ENCODE data around the gene ENPP4.
A peak's percentile ranks its signal among the peaks of the same experiment; 100 is the strongest.
"Not testable (repeated sequence)": the region's sequence is repeated elsewhere in the genome, so short reads cannot be mapped to it uniquely, and the experiment has no call there.

ENPP4 gene, protein sequence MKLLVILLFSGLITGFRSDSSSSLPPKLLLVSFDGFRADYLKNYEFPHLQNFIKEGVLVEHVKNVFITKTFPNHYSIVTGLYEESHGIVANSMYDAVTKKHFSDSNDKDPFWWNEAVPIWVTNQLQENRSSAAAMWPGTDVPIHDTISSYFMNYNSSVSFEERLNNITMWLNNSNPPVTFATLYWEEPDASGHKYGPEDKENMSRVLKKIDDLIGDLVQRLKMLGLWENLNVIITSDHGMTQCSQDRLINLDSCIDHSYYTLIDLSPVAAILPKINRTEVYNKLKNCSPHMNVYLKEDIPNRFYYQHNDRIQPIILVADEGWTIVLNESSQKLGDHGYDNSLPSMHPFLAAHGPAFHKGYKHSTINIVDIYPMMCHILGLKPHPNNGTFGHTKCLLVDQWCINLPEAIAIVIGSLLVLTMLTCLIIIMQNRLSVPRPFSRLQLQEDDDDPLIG

GRCh38 chr6:46129629-46130511, at the start of gene ENPP4:
Gene ENPP4 (plus strand): TSS chr6:46129989. CDS start chr6:46139584, 9,595 bp downstream.
- peak; percentile 94 for DNase-seq

DNA sequence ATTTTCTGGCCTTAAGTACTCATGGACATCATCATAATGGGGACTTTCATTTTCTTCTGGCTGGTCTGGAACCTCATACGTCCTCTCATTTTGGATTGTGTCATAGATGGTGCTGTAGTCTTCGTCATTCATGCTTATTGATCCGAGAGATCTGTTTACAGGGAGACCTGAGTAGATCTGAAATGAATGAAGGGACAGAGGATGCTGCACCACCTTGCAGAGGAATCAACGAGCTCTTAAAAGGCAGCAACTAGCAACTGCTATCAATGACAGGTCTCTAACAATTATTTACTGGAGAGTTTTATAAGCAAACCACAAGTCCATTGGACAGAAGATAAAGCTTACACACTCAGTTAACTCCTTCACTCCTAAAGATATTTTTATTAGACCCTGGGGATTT, 49.7 kb upstream of the ENPP4 start:
- DNase-seq = no peak

DNA sequence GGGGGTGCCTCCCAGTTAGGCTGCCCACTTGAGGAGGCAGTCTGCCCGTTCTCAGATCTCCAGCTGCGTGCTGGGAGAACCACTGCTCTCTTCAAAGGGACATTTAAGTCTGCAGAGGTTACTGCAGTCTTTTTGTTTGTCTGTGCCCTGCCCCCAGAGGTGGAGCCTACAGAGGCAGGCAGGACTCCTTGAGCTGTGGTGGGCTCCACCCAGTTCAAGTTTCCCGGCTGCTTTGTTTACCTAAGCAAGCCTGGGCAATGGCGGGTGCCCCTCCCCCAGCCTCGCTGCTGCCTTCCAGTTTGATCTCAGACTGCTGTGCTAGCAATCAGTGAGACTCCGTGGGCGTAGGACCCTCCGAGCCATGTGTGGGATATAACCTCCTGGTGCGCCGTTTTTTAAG, 44.1 kb upstream of the ENPP4 start:
- DNase-seq = not testable (repeated sequence)

DNA sequence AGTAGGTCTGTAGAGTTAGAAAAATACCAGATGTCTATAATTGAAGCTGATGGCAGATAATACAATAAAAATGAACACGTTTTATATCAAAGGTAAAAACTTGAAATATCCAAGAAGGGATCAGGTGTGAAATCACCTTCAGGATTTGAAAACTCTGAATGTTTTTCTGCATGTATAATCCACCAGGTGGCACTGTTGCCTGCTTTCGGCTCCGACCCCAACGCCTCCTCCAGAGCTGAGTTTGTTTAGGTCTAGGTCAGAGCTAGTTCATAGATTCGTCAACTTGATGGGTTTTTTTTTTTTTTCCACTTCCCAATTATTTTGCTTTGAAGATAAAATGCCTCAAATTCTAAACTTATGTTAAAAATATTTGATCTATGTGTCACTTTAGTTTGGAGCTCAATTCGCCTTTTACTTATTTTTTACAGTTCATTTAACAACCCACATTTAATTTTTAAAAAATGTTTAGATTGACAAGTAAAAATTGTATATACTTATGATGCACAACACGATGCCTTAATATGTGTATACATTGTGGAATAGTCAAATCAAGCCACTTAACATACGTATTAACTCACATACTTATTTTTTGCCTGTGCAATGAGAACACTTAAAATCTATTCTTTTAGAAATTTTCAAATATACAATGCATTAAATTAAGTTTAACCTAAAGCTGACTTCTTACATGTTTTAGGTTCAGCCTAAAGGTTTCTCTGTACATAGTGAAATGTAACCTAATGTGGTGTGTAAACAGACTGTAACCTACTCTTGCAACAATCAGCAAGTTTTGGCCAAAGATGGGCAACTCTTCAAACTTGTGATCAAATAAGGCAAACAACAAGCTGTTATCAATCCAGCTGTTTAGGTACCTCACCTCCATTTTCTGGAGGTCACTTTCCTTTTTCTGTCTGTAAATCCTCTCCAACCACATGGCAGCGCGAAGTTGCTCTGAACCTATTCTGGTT, 39.4 kb upstream of the ENPP4 start:
- peak; percentile 74 for DNase-seq

GRCh38 chr6:46091080-46091478, 38.7 kb upstream of the ENPP4 start:
- no peak for DNase-seq

DNA sequence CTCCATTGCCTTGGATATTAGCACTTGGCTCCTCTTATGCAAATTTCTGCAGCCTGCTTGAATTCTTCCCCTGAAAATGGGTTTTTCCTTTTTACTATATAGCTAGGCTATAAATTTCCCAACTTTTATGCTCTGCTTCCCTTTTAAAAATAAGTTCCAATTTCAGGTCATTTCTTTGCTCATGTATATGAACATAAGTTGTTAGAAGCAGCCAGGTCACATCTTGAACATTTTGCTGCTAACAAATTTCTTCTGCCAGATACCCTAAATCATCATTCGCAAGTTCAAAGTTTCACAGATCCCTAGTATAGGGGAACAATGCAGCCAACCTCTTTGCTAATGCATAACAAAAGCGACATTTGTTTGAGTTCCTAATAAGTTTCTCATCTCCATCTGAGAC, 34.5 kb upstream of the ENPP4 start:
- DNase-seq = no peak

GRCh38 chr6:46097366-46097765, 32.4 kb upstream of the ENPP4 start:
- DNase-seq = no peak

- DNase-seq = peak; percentile 11
Measured at GRCh38 chr6:46098678-46099077, 31.1 kb upstream of the ENPP4 start.

GRCh38 chr6:46099952-46100351, 29.8 kb upstream of the ENPP4 start:
- DNase-seq = no peak

GRCh38 chr6:46102123-46102522, 27.7 kb upstream of the ENPP4 start:
- no peak for DNase-seq

DNA sequence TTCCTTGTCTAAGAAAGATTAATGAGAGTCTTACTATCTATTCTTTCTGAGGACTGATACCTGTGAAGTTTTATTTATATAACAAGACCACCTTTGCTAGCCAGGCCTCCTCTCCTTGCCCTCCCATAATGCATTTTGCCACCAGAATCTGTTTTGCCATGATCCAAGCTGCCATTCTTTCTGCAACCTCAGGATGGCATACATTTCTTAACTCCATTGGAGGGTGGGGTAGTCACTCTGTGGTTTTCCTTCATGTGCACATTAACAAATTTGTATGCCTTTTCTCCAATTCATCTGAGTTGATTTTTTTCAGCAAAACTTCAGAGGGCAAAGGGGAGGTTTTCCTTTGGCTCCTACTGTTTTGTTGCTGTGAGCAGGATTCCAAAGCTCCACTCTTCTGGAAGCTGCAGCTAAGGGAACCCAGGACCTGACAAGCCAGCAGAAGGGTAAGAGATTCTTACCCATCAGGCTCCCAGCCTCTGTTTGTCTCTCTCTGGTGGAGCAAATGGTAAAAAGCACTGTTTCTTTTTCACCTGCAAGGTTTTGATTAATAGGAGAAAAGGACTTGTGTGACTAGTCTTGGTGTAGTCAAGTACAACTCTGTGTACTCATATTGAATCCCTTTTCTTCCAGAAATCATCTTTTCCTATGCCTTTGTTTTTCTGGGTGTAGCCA, 26.2 kb upstream of the ENPP4 start:
- DNase-seq = peak; percentile 5

DNA sequence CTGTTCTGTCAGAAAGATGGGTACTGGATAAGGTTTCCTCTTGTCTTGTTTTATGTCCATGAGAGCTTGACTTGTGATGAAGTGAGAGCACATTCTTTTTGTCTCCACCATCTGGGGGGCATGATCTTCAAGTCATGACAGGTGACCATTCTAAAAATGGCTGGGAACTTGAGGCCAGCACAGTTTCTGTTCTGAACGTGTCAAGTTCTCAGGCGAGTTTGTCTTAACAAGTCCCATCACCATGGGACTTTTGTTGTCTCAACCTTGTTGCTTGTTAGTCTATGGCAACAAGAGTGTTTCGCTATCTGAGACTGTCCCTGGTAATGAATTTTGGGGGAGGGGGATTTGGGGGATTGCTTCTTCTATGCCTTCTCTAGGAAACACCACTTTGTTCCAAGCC, 25.6 kb upstream of the ENPP4 start:
- DNase-seq = no peak

GRCh38 chr6:46105568-46105967, 24.2 kb upstream of the ENPP4 start:
- no peak for DNase-seq

GRCh38 chr6:46113370-46113769, 16.4 kb upstream of the ENPP4 start:
- DNase-seq = no peak

DNA sequence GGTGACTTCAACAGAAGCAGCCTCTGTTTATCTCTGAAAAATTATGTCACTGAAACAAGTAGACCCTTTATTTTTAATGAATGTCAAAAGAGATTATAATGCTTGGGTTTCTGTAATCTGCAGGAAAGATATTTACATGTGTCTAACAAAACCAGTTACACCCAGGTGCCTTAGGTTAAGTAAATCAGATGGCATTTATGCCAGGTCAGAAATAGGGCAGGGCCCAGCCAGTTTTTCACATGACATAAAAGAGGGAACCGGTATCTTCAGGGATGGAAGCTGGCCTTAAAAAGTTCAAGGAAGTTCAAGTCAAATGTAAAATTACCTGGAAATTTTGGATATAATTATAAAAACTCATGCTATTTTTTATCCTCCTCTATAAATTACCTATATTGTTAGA, 14.2 kb upstream of the ENPP4 start:
- DNase-seq = no peak

GRCh38 chr6:46116289-46116688, 13.5 kb upstream of the ENPP4 start:
- no peak for DNase-seq

GRCh38 chr6:46118157-46118556, 11.6 kb upstream of the ENPP4 start:
- no peak for DNase-seq

DNA sequence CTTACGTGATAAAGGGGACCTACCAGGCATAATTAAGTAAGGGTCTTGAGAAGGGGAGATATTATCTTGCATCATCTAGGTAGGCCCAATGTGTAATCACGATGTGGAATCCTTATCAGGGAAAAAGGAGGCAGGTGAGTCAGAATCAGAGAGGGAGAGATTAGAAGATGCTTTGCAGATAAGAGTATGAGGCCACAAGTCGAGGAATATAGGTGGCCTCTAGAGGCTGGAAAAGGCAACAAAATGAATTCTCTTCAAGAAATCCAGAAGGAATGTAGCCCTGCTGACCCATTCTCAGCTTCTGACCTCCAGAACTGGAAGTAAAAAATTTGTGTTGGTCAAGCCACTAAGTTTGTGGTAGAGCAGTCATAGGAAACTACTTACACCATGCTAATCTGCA, 11.0 kb upstream of the ENPP4 start:
- no peak for DNase-seq

- not testable (repeated sequence) for DNase-seq
Measured at GRCh38 chr6:46119679-46120078, 10.1 kb upstream of the ENPP4 start.

GRCh38 chr6:46128476-46128875, 1.3 kb upstream of the ENPP4 start:
- DNase-seq = no peak

DNA sequence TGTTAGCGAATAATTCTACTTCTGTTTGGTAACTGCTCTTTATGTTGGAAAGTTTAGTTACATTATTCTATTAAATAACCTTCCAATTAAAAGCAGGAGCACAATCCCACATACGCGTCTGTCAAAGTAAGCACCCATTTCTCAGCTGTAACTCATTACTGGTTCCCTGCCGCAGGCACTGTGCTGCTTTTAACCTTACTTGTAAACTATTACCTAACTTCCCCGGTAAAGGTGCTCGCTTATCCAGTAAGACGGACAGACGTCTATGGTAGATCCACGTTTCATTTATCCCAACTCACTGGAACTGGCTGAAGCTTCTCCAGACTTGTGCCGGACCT, 529 bp upstream of the ENPP4 start:
- no peak for DNase-seq

DNA sequence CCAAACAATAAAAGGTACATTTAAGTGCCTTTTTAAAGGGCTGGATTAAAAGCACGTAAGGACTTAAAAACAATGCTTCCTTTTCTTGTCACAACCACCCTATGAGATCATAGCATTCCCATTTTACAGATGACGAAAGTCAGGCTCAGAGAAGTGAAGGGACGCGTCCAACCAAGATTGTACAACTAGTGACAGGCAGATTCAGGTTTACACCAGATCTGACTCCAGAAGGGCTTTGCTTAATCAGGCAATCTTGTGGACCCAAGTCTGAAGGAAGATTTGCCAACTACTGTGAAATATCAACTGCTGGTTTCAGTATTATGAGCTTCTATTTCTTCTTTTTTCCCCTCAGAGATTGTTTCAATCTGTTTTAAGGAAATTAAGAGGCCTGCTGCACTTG, 877 bp downstream of the ENPP4 start:
- no peak for DNase-seq

Data from NCI-H82 (cell line).